GM20431 (cell line): ENCODE measurements around the gene UHRF2.
"Not testable (repeated sequence)": the region's sequence is repeated elsewhere in the genome, so short reads cannot be mapped to it uniquely, and the experiment has no call there.

ENCODE experiments used
- in situ Hi-C: fragments of 300-500 bp; cut with MseI, MboI; formaldehyde crosslinking; loops from one replicate; pipeline ENCODE4 v1.15.0; 2020; ENCODE audit warnings: low sequenced_read_pairs; ENCODE audit not compliant: unreplicated experiment

The UHRF2 gene

DNA sequence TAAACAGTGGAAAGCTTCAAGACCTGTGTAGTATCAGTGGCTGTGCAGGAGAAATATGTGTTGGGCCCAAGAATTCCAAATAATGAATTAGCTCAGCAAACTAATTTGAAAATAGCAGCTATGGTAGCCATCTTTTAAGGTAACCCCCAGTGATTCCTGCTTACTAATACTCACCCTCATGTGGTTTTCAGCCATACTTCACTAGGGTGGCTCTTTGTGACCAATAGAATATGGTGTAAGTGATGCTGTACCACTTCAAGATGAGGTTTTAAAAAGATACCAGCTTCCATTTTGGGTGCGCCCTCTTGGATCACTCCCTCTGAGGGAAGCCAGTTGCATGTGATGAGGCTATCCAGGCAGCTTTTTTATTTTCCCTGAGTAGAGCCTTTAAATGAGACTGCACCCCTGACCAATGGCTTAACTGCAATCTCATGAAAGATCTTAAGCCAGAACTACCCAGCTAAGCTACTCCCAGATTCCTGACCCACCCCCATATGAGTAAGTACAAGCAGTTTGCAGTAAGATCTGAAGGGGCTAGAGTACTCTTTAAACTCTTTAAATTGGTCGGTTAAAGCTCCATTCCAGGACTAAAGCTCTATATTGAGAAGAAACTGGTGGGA is 58.3 kb downstream of the UHRF2 start:
- in situ Hi-C loops = no loop called here

DNA sequence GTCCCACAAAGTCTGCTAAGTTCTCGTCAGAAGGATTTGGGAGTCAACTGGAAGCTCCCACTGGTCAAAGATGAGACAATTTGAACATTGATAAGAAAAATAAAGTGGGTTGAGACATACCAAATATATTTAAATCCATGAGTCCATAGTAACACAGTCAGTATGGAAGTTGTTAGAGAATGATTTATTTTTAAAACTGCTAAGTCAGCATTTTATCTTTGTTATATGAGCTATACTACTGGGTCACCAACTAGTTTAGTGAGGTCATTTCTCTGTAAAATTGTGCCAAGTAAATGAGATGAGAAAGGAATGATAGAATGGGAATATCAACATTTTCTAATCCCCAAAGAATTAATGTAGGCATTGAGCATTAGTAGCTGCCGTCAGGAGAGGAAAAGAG is 60.2 kb downstream of the UHRF2 start:
- in situ Hi-C loops = no loop called here

DNA sequence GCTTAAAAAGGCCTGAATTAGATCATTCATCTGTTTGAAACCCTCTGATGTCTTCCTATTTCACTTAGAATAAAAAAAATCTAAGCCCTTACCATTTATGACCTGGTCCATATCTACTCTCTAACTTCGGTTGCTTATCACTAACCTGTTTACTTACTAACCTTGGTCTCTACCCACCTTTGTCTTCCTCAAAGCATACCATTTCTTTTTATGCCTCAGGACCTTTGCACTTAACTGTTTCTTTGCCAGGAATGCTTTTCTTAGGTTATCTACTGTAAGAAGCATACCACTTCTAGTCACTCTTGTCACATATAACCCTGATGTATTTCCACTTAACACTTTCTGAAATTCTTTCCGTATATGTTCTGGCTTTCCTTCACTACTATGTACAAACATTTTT is 67.0 kb downstream of the UHRF2 start:
- in situ Hi-C loops = no loop called here

DNA sequence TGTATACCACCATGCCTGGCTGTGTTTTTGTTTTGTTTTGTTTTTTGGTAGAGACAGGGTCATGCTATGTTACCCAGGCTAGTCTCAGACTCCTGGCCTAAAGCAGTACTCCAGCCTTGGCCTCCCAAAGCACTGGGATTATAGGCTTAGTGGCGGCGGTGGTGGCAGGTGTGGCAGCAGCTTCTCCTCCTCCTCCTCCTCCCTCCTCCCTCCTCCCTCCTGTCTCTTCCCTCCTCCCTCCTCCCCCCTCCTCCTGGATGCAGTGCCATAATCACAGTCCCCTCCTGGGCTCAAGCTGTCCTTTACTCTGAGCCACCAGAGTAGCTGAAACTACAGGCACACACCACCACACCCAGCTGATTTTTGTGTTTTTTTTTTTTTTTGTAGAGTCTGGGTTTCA is 71.2 kb downstream of the UHRF2 start:
- in situ Hi-C loops = no loop called here

DNA sequence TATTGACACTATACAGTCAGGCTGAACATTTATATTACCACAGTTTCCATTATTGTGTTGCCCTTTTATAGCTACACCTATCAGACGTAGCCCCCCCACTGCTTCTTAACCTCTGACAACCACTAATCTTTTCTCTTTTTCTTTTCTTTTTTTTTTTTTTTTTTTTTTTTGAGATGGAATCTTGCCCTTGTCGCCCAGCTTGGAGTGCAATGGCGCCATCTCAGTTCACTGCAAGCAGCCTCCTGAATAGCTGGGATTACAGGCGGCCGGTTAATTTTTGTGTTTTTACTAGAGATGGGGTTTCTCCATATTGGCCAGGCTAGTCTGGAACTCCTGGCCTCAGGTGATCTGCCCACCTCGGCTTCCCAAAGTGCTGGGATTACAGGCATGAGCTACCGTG is 75.4 kb downstream of the UHRF2 start:
- in situ Hi-C loops = no loop called here

DNA sequence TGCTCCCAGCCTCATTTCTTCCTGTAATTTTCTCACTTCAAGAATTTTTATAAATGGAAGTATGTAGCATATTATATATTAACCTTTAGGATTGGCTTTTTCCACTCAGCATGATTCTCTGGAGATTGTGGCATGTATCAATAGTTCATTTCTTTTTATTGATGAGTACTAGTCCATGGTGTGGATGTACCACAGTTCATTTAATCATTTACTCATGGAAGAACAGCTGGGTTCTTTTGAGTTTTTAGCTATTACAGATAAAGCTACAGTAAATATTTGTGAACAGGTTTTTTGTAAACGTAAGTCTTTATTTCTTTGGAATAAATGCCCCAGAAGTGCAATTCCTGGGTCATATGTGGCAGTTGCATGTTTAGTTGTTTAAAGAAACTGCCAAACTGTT is 76.1 kb downstream of the UHRF2 start:
- in situ Hi-C loops = no loop called here

DNA sequence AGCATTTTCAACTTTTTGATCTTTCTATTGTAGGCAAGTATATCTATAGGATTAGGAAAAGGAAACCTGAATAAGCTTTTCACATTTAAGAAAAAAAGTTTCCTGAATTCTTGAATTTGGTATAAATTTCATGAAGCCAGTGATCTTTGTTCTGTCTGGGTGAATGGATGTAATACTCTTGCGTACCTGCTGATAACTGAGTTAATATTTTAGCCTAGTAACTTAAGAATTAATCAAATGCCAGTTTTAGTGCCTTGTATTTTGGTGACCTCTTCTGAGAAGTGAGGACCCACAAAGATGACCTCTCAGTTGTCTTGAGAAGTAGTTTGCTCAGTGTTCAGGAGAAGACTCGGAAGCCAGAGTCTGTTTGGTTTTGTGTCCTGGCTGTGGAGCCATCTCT is 77.9 kb downstream of the UHRF2 start:
- in situ Hi-C loops = no loop called here

DNA sequence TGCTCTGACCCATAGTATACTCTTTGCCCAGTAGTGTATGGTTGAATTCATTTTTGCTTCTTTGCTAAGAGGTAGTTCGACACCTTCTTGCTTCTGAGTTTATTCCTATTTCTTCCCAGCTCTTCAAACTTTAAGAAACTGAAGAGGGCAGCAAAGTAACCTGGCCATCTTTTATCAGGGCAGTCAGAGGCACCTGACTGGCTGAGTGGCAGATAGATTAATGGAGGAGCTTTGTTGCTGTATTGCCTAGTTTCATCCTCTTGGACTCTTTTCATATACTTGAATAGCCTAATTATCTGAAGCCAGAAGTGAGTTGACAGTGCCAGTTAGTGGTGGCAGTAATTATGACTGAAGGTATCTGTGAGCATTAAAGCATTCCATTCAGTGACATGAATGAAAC is 82.5 kb downstream of the UHRF2 start:
- in situ Hi-C loops = no loop called here

DNA sequence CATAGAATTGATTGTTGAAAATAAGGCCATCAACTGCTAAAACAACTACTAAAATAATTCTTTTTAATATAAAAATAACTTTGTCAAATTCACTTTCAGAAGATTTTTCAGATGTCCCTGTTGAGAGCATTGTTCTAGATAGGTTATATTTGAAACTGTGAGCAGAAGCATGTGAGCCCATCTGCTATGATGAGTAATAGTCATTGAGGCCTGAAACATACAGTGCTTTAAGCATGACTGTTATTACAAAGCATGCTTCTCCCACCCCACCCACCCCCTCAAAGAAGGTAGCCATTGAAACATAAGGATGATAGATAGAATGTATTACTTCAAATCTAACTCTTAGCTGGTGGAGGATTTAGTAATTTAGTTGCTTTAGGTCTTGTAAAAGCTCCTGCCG is 86.0 kb downstream of the UHRF2 start:
- in situ Hi-C loops = no loop called here

DNA sequence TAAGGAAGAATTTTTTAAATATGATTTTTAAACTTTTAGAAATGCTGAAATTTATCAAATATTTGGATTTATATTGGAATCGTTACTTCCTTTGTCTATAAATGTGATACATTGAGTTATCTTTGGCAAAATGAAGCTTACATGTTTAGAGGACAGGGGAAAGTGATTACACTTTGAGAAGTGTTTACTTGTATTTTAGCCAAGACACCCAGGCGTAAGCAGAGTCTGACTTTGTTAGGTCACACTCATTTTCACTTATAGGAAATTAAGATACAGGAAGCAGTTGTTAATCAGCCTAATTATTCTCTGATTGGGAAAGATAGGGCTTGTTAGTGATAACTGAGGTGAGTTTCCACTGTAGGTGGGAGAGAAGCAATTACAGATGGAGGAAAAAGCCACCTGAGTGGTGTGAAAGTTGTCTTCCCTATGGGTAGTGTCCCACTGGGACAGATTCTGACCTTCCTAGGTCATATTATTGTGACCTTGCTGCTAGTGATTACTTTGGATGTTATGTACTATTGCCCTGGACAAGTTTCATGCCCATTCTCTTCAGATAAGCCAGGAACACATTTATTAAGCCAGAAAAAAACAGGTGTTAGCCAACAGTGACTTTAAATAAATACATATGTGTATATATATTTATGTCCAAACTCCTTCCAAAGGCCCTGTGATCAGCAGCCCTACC is 88.7 kb downstream of the UHRF2 start:
- in situ Hi-C loops = no loop called here

DNA sequence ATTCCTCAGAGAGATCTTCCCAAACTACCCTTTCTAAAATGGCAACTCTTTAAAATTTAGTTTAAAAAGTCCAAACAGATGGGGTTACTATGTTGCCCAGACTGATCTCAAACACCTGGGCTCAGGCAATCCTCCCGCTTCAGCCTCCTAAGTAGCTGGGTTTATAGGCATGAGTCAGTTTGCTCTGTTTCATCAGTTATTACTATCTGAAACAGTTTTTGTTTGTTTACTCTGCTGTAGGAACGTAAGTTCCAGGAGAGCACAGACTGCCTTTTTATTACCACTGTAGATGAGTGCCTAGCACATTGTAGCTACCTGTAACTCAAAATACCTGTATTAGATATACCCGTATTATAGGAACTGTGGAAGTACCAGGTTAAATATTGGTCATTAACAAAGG is 89.4 kb downstream of the UHRF2 start:
- in situ Hi-C loops = no loop called here

DNA sequence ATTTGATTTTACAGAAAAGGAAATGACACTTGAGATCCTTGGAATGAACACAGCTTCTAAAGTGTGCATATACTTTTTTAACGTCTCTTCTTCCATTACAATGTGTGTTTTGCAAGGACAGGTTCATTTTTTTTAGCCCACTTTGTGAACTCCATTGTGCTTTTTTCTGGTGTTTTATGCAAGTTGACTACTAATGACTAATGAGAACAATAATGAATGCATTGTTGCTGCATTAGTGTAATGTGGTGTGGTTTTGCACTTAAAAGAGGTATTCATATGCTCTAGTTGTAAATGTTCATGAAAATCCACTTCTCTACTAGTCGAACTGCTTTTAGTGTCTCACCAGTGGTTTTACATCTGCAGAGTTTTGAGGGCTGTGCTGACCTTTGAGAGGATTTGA is 93.6 kb downstream of the UHRF2 start:
- in situ Hi-C loops = no loop called here

DNA sequence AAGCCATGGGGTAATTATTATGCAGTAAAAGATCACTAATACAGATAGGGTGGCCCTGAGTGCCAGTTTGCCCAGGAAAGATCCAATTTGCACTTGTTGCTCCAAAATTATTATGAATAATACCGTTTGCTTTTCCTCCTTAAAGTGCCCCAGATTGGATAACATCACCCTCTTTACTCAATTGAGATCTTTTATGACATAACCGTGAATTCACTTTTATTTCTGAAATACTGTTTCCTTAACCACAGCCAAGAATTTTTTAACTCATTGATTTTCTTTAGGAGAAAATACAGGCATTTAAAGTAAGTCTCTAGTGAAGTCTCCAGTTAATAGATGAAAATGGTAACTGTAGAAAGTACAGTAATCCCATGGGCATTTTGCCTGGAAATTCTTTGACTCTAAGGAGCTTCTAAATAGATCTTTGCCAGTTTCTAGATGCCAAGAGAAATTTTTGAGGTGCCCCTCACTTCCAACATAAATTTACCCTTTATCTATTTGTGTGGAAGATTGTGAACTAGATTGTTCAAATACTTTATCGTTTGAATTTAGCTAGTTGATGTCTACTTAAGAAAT is 99.2 kb downstream of the UHRF2 start:
- in situ Hi-C loops = no loop called here

DNA sequence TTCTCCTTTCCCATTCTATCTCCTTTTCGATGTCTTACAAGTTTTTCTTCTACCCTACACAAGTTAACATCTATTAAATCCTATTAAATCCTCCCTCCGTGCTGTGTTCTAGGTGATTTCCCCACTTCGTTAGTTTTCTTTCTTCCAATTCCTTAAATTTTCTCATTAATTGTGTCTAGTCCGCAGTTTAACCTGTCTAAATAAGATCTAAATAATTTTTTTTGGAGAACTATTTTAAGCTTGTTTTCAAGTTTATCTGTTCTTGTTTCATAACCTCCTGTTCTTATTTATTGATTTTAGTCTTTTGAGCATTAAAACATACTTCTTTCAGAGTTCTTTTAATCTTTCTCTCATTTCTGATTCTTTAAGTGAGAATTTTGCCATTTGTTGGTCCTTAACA is 109.3 kb downstream of the UHRF2 start:
- in situ Hi-C loops = no loop called here

DNA sequence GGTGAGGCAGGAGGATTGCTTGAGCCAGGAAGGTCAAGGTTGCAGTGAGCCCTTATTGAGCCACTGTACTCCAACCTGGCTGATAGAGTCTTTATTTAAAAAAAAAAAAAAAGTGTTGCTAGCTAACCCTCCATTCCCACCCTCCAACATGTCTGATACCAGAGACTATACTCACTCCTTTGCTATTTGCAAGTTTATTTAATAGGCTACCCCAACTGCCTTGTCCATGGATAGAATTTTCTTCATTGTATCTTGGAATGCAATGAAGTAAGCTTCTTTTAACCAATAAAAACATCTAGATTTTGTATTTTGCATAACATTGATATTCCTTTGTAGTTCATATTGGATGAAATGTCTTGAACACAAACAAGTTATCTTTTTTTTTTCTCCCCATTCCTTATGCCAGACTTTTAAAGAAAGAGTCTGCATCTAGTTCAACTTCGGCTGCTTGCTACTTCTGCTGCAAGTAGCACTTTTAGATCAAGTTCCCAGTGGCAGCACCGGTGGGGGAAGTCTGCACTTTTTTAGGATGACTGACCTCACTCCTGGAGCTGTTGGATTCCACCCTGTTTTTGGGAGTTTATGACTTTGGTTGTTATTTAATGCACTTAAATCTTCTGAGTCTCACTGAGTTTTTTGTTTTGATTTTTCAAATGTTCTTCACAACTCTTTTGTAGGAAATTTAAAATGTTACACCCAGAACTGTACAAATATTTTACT is 112.5 kb downstream of the UHRF2 start:
- in situ Hi-C loops = no loop called here

DNA sequence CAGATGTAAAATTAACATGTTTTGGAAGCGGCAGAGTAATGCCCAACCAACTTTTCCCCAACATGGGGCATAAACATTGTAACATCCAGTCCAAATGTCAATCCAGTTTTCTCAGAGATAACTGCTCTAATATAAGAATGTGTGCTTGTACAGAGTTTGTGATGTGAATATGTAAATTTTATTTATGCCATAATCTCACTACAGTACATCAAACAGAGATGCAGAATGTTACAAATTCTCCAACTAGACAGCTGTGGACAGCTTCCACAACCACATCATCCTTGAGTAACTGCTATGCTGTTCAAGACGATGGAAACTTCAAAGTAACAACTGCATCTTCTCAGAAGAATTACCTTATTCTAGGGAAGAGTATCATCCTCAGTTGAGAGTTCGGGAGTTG is 122.6 kb downstream of the UHRF2 start:
- in situ Hi-C loops = no loop called here

DNA sequence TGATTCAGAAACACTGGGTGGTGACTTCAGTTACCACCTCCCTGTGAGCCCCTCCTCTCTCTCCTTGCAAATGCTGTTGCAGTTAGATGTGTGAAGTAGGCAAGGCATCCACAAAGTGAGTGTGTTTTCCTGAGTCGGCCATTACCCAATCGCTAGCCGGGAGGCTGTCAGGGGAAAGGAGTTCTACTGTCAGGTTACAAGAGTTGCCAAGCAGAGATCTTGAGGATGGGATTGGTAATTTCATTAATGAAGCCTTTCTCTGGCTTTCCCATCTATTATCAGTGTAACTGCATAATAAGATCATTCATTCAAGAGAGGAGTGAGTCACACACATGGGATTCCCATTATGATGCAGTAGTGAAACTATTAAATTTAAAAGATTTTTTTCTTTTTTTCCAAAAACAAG is 125.7 kb downstream of the UHRF2 start:
- in situ Hi-C loops = no loop called here

DNA sequence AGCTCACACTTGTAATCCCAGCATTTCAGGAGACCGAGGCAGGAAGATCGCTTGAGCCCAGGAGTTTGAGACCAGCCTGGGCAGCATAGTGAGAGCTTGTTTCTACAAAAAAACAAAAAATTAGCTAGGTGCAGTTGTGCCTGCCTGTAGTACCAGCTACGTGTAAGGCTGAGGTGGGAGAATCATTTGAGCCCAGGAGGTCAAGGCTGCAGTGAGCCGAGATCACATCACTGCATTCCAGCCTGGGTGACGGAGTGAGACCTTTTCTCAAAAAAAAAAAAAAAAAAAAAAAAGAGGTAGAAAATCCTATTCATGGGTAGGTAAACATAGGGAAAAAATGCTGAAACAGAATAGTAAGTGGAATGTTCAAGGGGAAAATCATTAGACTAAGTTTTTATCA is 129.6 kb downstream of the UHRF2 start:
- in situ Hi-C loops = not testable (repeated sequence)

DNA sequence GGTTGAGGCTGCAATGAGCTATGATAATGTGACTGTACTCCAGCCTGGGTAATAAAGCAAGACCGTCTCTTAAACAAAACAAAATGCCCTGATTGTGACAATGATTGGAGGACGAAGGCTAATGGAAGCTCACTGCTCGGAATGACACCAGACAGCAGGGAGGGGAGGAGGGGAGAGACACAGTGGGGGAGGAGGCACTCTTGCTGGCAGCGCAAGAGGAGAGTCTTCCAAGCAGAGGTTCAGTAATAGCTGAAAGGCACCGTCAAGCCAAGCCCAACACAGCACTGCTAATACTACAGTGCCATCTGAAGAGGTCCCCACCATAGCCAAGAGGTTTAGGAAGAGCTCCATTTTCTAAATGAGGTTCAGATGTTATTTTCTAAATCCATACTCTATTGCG is 130.2 kb downstream of the UHRF2 start:
- in situ Hi-C loops = no loop called here

DNA sequence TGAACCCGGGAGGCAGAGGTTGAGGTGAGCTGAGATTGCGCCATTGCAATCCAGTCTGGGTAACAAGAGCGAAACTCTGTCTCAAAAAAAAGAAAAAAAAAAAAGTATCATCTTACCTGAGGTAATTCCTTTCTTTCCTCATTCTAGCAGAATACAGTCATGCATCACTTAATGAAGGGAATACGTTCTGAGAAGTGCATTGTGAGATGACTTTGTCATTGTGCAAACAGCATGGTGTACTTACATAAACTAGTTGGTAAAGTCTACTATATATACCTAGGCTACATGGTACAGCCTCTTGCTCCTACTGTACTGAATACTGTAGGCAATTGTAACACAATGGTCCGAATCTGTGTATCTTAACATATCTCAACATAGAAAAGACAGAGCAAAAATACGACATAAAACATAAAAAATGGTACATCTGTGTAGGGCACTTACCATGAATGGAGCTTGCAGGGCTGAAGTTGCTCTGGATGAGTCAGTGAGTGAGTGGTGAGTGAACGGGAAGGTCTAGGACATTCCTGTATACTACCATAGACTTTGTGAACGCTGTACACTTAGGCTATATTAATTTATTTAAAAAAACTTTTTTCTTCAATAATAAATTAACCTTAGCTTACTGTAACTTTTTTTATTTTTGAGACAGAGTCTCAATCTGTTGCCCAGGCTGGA is 132.2 kb downstream of the UHRF2 start:
- in situ Hi-C loops = no loop called here
